IMR-90 (cell line): ENCODE data around the gene DCUN1D2.

Source experiments
- CTCF ChIP-seq: conservative IDR thresholded peaks from 2 replicates; pipeline ENCODE4 v1.5.1; 2012; ENCODE audit warnings: mild to moderate bottlenecking, low read depth, low read length, improper control_type of control experiment
- FOS ChIP-seq: fragments of 150-350 bp; IDR thresholded peaks from 2 replicates; pipeline ENCODE4 v1.6.1; 2016; ENCODE audit warnings: low read depth, low read length
- POLR2A ChIP-seq: IDR thresholded peaks from 2 replicates; pipeline ENCODE4 v1.6.1; 2012; ENCODE audit warnings: mild to moderate bottlenecking, low read depth, low read length
- SMC3 ChIP-seq: fragments of 150-350 bp; IDR thresholded peaks from 2 replicates; pipeline ENCODE4 v1.6.1; 2016; ENCODE audit warnings: low read depth, mild to moderate bottlenecking, antibody characterized with exemption, low read length, moderate library complexity

- TF ChIP-seq SMC3 (no peak), CTCF (no peak), FOS (no peak), POLR2A (no peak)
Measured at GRCh38 chr13:113406321-113407102, 84.0 kb downstream of the DCUN1D2 start.
